Progenitor cell of endocrine pancreas (in vitro differentiated cells): ENCODE data around the gene STK39. TPM values are rescaled to one million over a fixed set of nuclear protein-coding genes. Genes with fewer than 3 reads are reported as not detected.

Experiments
- DNase-seq: peaks from one replicate; pipeline ENCODE4 v3.0.0; 2021; ENCODE audit warnings: low spot score; ENCODE audit not compliant: unreplicated experiment
- H3K27ac Mint-ChIP-seq: 2 replicates; pipeline ENCODE4 v1.8.0; 2021; ENCODE audit warnings: mild to moderate bottlenecking, moderate library complexity, mixed read lengths
- H3K27me3 Mint-ChIP-seq: 2 replicates; pipeline ENCODE4 v1.8.0; 2021; ENCODE audit warnings: mixed read lengths
- H3K36me3 Mint-ChIP-seq: 2 replicates; pipeline ENCODE4 v1.8.0; 2022; ENCODE audit warnings: mixed read lengths; ENCODE audit not compliant: insufficient read depth
- H3K4me1 Mint-ChIP-seq: 2 replicates; pipeline ENCODE4 v1.8.0; 2021; ENCODE audit warnings: low read depth, mixed read lengths
- H3K4me3 Mint-ChIP-seq: 2 replicates; pipeline ENCODE4 v1.8.0; 2021; ENCODE audit warnings: low read depth, mild to moderate bottlenecking, moderate library complexity, mixed read lengths
- H3K9me3 Mint-ChIP-seq: 2 replicates; pipeline ENCODE4 v1.8.0; 2021; ENCODE audit warnings: low read depth, mixed read lengths
- total RNA-seq: library from RNA; stranded (reverse); gene quantifications from 2 replicates; pipeline ENCODE4 v1.2.1, GENCODE V29; 2021
- TF ChIP-seq, protein P1 (sequence below): fragments of 200-600 bp; sonication (generic); IDR thresholded peaks from one replicate; pipeline ENCODE4 v1.5.0; 2021; ENCODE audit warnings: antibody characterized with exemption, mild to moderate bottlenecking; ENCODE audit not compliant: unreplicated experiment

STK39 gene
- total RNA-seq, 1 donor from 2014 or later = 22.9 TPM

GRCh38 chr2:168120730-168121129 is 126.7 kb downstream of the STK39 start:
- DNase-seq = no peak
- H3K27me3 Mint-ChIP-seq = no peaks in the 10 kb centered on the region
- H3K27ac Mint-ChIP-seq = no peak overlapping the region
- peaks cover 1% of the 10 kb centered on the region for H3K4me1 Mint-ChIP-seq
- TF ChIP-seq, protein P1, sequence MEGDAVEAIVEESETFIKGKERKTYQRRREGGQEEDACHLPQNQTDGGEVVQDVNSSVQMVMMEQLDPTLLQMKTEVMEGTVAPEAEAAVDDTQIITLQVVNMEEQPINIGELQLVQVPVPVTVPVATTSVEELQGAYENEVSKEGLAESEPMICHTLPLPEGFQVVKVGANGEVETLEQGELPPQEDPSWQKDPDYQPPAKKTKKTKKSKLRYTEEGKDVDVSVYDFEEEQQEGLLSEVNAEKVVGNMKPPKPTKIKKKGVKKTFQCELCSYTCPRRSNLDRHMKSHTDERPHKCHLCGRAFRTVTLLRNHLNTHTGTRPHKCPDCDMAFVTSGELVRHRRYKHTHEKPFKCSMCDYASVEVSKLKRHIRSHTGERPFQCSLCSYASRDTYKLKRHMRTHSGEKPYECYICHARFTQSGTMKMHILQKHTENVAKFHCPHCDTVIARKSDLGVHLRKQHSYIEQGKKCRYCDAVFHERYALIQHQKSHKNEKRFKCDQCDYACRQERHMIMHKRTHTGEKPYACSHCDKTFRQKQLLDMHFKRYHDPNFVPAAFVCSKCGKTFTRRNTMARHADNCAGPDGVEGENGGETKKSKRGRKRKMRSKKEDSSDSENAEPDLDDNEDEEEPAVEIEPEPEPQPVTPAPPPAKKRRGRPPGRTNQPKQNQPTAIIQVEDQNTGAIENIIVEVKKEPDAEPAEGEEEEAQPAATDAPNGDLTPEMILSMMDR = no peak
- H3K4me3 Mint-ChIP-seq = no peak overlapping the region
- no peaks in the 10 kb centered on the region for H3K9me3 Mint-ChIP-seq
- peaks cover 15% of the 10 kb centered on the region for H3K36me3 Mint-ChIP-seq

GRCh38 chr2:168120310-168120709 is 127.1 kb downstream of the STK39 start:
- Mint-ChIP-seq H3K27me3 (no peaks in the 10 kb centered on the region), H3K9me3 (peaks cover 2% of the 10 kb centered on the region), H3K27ac (no peak overlapping the region), H3K36me3 (peaks cover 13% of the 10 kb centered on the region), H3K4me3 (no peak overlapping the region), H3K4me1 (peaks cover 2% of the 10 kb centered on the region)
- TF ChIP-seq, protein P1 = no peak
- no peak for DNase-seq

DNA sequence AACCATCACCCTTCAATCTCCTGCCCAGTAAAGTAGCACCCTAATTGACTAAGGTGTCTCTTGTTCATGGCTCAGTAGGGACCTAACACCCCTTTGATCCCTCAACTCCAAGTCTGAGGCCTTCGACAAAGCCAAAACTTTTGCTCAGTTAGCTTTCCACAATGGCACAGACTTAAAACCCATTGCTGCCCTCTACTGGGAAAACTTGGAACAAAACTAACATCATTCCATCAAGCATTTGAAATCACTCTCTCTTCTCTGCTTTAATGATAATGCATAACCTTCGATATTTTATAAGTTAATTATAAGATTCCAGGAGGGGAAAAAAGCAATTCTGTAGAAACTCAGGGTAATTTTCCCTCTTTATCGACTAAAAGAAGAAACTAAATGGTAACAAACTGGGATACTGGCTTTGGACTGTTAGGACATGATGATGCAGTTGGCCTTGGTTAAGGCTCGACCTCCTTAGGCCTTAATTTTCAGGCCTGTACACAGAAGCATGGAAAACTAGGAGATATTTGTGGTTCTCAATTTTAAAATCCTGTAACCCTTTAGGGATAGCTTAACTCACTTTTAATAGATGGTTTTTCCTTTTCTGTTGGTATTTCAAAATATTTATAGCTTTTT is 127.8 kb downstream of the STK39 start:
- Mint-ChIP-seq H3K27me3 (no peaks in the 10 kb centered on the region), H3K9me3 (peaks cover 2% of the 10 kb centered on the region), H3K4me1 (peaks cover 5% of the 10 kb centered on the region), H3K36me3 (peaks cover 13% of the 10 kb centered on the region), H3K27ac (no peak overlapping the region), H3K4me3 (no peak overlapping the region)
- TF ChIP-seq, protein P1 = peak; percentile 66
- peak; percentile 15 for DNase-seq

DNA sequence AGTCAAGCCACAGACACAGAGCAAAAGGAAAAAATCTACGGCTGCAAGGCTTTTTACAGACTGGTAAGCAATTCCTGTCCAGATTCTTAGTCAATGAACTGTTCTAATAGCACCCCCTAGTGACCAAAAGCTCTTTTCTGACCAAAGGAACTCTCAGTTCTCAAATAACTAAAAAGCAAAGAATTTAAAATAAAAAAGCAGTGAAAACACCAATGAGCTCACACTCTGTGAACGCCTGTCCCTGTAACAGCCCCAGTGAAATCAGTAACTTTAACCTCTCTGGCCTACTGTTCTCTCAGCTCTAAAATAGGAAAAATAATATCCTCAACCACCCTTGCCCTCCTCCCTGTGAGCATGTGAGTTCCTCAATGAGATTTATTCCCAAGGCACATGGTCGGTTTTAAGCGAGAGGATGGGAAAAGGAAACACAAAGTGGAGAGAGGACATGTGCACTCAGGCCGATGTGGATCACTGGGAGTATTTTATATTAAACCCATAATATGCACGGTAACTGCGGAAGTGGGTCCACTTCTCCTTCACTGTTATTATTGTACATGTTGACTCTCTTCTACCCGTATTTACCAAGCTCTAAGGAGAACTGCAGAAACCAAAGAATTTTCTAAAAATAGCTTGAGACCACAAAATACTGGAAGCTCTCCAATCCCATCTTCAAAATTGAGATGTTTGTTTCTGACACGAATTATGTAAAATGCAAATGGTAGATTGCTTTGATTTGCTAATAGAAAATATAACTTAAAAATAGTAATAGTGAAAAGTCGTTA is 128.5 kb downstream of the STK39 start:
- Mint-ChIP-seq H3K27ac (no peak overlapping the region), H3K9me3 (peaks cover 2% of the 10 kb centered on the region), H3K4me1 (peaks cover 5% of the 10 kb centered on the region), H3K36me3 (peaks cover 14% of the 10 kb centered on the region), H3K4me3 (no peak overlapping the region), H3K27me3 (no peaks in the 10 kb centered on the region)
- TF ChIP-seq, protein P1 = peak; percentile 83
- DNase-seq = peak; percentile 18

DNA sequence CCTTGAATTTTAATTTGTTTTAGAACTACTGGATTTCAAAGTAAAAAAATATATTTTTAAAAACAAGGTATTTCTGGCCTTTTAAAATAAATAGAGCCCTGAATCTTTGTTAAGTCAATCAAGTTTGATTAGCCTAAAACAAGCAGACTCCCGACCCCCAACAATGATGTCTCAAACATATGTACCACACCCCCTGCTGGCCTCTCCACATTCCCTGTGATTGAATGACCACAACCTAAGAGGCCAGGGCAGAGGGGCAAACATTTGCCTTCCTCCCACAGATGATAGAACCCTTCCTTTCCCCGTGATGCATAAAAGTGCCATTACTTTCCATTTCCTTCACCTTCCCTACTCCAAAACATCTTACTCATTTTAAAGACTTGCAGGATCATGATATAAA is 130.9 kb downstream of the STK39 start:
- Mint-ChIP-seq H3K4me1 (peaks cover 5% of the 10 kb centered on the region), H3K36me3 (peaks cover 17% of the 10 kb centered on the region), H3K27me3 (no peaks in the 10 kb centered on the region), H3K9me3 (peaks cover 2% of the 10 kb centered on the region), H3K27ac (no peak overlapping the region), H3K4me3 (no peak overlapping the region)
- no peak for DNase-seq
- TF ChIP-seq, protein P1 = peak; percentile 36
